GM19438 (cell line): ENCODE results near the gene PRSS36.
"Not testable (repeated sequence)": the region's sequence is repeated elsewhere in the genome, so short reads cannot be mapped to it uniquely, and the experiment has no call there.

Experiments used
- ATAC-seq: cut with Tn5 transposase; IDR thresholded peaks from one replicate; pipeline ENCODE4 v1.9.1; 2021; ENCODE audit warnings: low read depth; ENCODE audit not compliant: unreplicated experiment

The PRSS36 gene

DNA sequence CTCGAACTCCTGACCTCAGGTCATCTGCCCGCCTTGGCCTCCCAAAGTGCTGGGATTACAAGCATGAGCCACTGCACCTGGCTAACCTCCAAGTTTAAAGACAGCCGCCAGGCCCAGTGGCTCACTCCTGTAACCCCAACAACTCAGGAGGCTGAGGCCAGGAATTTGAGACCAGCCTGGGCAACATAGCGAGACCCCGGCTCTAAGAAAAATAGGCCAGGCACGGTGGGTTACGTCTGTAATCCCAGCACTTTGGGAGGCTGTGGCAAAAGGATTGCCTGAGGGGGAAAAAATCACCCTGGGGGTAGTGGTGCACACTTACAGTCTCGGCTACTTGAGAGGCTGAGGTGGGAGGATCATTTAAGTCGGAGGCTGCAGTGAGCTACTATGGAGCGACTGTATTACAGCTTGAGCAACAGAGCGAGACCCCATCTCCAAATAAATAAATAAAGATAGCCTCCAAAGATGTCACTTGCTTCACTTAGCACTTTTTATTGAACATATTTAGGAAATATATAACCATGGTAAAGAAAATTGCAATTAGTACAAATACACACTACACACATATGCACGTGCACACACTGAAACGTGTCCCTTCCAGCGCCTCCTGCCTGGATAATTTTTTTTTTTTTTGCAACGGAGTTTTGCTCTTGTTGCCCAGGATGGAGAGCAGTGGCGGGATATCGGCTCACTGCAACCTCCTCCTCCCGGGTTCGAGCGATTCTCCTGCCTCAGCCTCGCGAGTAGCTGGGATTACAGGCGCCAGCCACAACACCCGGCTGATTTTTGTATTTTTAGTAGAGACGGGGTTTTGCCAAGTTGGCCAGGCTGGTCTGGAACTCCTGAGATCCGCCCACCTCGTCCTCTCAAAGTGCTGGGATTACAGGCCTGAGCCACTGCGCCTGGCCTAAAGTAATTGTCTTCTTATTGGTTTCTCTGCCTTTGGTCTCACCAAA lies 43.1 kb downstream of the PRSS36 start:
- ATAC-seq = no peak

DNA sequence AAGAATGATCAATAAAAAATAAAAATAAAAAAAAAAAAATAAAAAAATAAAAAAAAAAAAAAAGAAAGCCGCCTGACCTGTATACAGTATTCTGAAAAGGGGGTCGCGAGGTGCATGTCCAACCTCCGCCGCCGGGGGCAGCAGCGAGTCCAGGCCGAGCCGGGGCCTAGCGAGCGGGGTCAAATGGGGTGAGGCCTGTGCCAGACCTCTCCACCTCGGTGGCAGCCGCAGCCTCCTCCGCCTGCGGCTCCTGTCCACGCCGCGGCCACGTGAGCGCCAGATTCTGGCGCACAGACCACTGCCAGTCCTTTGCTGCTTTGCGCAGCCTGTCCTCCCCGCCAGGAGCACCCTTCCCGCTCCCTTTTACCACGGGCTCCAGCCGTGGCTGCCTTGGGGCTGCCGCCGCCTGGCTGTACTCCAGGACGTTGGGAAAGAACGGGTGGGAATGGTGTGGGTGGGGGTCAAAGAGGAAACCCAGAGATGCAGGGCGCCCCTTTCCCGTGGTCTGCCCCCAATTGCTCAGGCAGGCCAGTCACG lies 44.1 kb downstream of the PRSS36 start:
- no peak for ATAC-seq

DNA sequence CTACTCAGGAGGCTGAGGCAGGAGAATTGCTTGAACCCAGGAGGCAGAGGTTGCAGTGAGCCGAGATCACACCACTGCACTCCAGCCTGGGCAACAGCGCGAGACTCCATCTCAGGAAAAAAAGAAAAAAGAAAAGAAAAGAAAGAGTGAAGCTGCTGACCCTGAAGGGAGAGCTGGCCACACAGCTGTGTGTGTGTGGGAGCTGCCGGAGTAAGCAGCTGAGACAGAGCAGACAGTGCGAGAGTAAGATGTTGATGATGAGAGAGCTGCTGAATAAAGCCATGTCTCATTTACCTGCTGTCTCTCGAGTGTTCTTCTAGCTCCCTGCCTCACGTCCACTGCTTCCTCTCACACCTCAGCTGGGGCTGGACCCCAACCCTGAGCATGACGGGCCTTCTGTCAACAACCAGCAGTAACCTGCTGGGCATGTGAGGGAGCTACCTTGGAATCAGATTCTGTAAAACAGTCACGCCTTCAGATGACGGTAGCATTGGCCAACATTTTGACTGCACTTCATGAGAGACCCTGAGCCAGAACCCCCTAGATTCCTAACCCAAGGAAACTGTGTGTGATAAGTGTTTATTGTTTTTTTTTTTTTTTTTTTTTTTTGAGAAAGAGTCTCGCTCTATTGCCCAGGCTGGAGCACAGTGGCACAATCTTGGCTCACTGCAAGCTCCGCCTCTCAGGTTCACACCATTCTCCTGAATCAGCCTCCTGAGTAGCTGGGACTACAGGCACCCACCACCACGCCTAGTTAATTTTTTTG lies 48.8 kb downstream of the PRSS36 start:
- not testable (repeated sequence) for ATAC-seq

DNA sequence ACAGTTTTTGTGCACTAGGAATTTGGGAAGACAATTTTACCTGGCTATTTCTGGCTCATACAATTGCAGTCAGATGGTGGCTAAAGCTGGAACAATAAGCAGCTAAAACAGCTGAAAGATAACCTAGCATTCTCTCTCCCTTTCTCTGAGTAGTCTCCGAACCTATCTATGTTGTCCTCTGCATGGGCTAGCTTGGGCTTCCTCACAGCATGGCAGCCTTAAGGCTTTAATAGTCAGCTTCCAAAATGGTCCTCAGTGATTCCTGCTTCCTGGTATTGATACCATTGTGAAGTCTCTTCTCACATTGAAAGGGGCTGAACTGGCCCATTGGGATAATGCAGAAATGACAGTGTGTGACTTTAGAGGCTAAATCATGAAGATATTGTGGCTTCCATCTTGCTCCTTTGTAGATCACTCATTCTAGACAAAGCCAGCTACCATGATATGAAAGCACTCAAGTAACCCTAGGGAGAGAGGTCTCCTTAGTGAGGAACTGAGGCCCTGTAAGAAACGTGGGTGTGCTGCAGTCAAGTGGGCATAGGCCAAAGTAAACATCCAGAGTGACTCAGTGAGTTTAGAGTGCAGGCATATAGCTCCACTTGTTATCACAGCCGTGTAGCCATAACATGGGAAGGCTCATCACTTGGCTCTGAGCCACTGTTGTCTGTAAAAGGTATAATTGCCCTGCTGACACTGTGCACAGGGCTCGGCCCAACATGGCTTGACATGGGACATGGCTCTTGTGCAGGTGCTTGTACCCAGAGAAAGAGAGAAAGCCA lies 49.8 kb downstream of the PRSS36 start:
- ATAC-seq = no peak

DNA sequence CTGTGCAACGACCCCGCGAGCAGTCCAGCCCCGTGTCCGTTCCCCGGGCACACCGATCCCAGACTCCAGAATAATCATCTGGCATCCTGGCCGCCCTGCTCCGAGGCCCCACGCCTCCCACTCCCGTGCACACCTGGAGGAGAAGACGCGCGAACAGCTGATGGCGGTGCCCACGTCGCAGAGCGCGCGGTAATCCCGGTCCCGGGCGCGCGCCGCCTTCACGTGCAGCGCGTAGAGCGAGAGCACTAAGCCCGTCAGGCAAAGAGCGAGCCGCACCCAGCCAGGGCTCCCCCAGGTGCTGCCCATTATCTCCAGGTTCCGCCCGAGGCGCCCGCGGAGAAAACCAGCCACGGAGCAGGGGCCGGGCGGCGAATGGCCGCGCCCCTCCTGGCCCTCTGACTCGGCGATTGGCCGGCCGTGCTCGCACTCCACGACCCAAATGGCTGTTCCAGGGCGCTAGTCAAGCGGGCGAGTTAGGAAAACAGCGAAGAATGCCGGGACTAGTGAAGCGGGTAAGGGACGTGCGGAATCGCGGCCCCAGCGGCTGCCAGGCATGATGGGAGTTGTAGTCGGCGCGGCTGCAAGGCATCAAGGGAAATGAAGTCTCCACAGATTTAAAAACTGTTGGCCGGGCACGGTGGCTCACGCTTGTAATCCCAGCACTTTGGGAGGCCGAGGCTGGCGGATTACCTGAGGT lies 55.3 kb downstream of the PRSS36 start, which contains the start of gene VKORC1:
VKORC1 (minus strand) TSS at position 374 of the 697 bp plus-strand sequence; CDS start at position 306, 68 bp downstream.
- peak; percentile 82 for ATAC-seq

DNA sequence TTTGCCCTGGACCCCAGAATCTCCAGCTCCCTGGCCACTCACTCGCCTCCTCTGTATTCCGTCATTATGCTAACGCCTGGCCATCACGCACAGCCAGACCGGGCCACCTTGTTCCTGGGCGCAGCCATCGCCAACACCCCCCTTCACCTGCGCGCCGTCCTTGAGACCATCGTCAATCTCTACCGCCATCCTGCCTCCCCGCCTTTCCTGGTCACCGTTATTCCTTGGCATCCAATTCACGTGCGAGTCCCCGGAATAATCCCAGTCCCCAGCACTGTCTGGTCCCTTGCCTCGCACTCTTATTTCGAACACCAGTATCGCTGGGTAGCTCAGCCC lies 55.8 kb downstream of the PRSS36 start:
- no peak for ATAC-seq

DNA sequence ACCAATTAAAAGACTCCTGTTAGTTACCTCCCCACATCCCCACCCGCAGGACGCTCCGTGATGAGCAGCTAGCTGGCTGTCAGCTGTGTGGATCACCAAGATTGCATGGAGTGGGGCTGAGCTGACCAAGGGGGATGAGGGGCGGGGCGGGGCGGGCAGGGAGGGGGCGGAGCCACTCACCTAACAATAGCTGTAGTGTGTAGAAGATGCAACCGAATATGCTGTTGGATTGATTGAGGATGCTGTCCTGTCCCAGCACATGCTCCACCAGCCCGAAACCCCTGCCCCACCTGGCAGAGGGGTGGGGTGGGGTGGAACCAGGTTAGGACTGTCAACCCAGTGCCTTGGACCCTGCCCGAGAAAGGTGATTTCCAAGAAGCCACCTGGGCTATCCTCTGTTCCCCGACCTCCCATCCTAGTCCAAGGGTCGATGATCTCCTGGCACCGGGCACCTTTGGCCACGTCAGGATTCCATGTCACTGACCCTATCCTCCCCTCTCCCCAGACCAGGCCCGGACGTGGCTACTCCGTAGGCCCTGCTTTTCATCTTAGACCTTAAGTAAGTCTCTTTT lies 56.6 kb downstream of the PRSS36 start:
- ATAC-seq = no peak

DNA sequence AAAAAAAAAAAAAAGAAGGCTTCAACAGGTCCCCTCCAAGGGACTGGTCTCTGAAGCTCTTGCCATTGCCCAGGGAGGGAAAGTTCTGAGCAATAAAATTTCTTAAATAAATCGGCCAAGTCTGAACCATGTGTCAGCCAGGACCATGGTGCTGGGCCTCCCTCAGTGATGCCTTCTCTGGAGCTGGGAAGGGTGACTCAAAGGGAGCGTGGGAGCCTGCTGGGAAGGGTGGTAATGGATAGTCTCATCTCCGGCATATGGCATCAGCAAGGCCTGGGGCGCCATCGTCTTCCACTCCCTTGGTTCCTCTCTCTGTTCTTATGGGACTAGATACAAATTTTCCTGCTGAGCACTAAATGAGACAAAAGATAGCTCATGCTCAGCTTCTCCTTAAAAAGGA lies 57.5 kb downstream of the PRSS36 start:
- no peak for ATAC-seq

DNA sequence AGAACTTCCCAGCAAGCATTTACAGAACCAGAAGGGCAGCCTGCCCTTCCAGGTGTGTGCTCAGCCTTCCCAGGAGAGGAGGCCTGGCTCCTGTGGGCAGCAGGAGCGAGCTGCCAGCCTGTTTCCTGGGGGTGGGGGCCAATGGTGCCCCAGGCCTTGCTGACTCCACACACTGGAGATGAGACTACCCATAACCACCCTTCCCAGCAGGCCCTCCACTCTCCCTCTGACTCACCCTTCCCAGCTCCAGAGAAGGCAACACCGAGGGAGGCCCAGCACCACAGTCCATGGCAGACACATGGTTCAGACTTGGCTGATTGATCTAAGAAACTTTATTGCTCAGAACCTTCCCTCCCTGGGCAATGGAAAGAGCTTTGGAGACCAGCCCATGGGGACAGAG lies 59.3 kb downstream of the PRSS36 start:
- no peak for ATAC-seq

DNA sequence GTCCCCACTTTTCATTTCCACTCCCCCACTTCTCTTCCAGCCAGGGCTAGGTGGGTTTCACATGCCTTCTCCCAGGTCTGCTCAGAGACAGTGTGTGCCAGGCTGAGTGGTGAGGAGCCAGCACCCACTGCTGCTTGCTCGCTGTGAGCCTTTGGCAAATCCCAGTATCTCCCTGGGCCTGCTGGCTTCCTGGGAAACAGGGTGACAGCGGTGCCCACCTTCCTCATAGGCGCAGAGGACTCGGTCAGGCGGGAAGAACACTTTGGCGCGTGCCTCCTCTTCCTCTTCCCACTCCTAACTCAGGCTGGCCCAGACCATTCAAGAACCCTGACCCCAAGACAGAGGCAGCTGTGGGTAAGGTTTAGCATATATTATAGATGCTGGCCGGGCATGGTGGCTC lies 60.7 kb downstream of the PRSS36 start:
- no peak for ATAC-seq
